ENCODE data around the gene RNGTT.
"Not testable (repeated sequence)": the region's sequence is repeated elsewhere in the genome, so short reads cannot be mapped to it uniquely, and the experiment has no call there.

Gene RNGTT

DNA sequence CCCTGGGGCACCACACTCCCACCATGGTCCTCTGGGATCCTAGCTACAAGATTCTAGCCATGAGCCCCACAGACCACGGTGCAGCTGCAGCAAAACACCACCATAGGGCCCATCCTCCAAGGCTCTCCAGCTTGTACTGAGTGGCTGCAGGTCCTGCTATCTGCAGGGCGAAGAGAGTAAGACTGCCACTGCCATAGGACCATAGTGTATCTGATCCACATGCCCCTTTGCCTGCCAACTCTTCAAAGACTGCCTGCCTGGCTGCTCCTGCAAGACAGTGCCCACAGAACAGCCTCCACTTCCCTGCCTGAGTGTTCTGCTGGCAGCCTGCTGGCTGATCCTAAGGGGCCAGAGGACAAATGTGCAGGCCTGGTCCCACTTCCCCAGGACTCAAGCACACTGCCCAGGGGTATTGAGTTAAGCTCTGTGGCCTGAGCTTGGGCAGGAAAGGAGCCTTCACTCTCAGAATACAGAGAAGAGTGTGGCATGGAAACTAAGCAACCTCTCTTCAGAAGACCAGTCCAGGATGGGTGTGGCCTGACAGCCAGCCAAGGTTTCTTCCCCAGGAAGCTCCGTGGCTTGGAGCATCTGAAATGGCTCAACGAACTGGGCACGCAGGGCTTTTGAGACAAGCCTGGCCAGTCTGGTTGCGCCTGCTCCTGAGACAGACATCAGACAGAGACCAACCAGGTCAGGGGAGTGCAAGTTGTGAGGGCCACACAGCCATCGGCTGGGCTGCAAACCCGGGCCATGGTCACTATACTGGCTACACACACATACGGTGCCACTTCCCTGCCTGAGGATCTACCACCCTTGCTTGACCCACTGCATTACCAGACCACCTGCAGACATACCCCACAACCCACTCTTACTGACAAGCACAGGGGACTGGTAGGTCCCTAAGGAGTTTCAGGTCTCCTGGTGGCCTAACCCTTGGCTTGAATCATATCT is 54.5 kb downstream of the RNGTT start:
- no peak for DNase-seq

GRCh38 chr6:88907148-88907547 is 56.3 kb downstream of the RNGTT start:
- DNase-seq: not testable (repeated sequence)

DNA sequence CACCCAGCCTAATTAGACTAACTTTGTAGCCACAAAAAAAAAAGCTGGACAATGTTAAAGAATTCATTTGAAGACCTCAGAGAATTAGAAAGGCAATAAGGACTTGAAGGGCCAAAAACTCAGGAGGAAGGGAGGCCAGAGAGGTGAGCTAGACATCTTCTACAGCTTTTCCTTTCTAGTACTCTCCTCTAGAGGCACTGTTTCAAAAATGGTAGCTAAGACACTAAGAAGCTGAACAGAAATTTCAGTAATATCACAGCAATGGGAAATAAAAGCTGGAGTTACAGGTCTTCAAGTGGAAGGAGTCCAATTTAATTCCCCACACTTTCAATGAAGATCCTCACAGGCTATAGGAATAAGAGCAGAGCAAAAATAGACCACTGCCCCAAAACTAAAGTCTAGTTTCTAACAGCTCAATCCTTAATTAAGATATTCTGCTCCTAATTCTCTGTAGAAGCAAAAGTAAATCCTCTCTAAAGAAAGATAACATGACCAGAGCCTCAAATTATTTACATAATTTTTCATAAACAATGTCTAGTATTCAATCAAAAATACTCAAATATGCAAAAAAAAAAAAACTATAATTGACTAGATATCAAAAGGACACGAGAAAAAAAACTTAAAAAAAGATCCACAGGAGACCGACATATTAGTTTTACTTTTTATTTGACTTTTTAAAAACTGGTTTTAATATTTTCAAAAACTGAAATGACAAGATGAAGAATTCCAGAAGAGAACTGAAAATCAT is 63.7 kb downstream of the RNGTT start:
- DNase-seq: no peak

DNA sequence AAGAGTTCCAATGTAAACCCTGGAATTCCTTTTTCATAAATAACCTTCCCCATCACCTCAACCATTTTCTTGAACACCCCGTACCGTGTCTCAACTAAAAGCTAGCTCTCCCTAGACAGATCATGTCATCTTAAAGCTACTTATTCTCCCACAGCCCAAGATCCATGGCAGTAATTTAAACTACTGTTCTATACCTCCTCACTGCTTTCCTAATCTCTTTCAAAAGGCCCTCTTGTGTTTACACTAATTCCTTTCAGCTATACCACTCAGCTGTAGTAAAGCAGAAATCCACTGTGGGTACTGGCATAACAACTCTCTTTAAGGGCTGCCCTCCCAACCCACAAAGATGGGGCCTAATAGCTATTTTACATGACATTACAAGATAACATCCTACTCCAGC is 67.5 kb downstream of the RNGTT start:
- no peak for DNase-seq

GRCh38 chr6:88890860-88891845 is 72.3 kb downstream of the RNGTT start:
- DNase-seq: no peak

- no peak for DNase-seq
Measured at GRCh38 chr6:88890394-88890793, 73.0 kb downstream of the RNGTT start.

GRCh38 chr6:88884361-88884760 is 79.1 kb downstream of the RNGTT start:
- no peak for DNase-seq

GRCh38 chr6:88882536-88882935 is 80.9 kb downstream of the RNGTT start:
- DNase-seq: no peak

DNA sequence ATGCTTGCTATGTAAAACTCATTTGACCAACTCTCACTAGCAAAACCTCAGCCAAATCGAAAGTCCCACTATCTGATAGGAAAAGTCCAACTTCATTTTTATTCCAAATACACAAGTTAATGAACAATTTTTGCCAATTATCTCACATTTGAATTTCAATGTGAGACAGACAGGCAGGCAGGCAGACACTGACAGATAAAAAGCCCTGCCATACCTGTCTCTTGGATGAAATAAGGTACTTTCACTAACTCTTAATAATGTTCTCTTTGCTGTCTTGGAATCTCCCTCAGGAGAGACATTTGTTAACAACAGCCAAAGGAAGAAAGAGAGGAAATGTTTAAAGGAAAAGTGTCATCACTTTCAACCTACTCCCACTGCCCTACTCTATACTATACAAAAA is 82.0 kb downstream of the RNGTT start:
- DNase-seq: no peak

DNA sequence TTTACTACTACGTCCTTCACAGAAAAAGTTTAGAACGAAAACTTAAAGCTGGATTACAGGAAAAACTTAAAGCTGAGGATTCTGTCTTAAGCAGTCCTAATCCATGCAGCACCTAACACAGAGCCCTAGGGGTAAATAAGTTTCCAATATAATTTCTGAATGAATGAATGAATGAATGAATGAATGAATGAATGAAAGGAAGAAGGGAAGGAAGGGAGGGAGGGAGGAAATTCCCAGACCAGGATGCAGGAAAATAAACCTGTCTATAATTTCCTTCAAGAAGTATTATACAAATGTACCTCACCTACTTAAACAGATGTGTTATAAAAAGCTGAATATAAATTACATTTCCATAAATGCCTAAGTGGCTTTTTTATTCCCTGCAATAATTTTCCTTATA is 83.4 kb downstream of the RNGTT start:
- no peak for DNase-seq

- no peak for DNase-seq
Measured at GRCh38 chr6:88877893-88878292, 85.5 kb downstream of the RNGTT start.

DNA sequence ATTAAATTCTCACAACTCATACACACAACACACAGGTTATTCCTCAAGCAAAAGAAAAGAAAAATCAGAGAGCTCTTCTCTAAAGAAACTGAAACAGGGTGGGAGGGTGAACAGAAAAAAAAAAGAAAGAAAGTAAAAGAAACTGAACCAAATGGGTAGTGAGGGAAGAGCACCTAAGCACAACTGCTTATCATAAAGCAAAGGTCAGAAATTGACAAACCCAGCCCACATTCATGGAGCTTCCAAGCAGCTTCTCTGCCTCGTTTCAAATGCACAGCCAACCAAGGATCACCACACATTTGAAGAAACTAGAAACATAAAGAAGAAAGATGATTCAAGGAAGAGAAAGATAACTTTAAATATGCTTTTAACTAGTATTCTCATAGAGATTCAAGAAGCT is 90.5 kb downstream of the RNGTT start:
- no peak for DNase-seq

DNA sequence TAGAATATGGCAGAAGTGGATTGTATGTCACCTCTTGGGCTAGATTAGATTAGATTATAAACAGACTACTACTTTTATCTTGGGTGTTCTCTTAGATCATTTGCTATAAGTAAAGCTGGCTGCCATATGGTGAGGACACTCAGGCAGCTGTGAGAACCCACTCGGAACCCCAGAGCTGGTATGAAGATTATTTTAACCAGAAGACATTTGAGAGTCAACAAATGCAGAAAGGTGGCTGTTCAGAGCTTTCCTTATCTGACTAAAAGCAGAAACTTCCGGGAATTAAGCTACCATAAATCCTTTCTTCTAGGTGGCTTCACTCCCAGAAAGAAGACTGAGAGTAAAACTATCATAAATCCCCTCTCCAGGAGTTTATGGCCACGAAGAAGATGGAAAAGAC is 91.9 kb downstream of the RNGTT start:
- no peak for DNase-seq

- peak; percentile 11 for DNase-seq
Measured at GRCh38 chr6:88870717-88871330, 92.6 kb downstream of the RNGTT start.

DNA sequence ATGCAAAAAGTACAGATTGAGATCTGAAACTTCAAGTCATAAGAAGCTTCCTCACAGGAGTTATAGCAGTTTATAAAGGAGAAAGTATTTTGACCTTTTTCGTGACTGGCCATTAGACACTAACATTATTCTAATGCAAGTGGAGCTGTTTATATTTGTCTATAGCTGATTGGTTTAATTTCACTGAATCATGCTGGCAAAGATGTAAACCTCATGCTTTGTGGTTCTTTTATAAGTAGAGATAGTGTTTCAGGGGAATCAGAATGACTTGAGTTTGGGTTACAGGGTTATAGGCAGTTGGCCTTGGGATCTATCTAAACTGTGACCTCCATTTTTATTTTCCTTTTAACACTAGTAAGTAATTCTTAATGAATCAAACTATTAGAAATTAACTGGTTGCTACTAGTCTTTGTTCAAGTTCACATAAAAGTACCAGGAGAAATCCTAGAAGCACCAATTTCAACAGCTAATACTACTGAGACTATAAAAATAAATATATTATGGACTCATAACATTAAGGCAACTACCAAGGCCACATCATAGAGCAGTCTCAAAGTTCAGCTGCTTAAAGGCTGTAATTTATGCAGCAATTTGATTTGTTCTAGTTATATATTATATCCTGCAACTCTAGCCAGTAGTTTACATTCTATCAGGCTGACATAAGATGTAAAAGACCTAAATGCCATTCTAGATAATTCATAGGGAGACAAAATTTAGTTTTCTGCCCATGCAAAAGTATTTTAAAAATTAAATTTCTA is 94.0 kb downstream of the RNGTT start:
- no peak for DNase-seq

GRCh38 chr6:88867841-88868731 is 95.3 kb downstream of the RNGTT start:
- DNase-seq: no peak

- no peak for DNase-seq
Measured at GRCh38 chr6:88866856-88867255, 96.6 kb downstream of the RNGTT start.

DNA sequence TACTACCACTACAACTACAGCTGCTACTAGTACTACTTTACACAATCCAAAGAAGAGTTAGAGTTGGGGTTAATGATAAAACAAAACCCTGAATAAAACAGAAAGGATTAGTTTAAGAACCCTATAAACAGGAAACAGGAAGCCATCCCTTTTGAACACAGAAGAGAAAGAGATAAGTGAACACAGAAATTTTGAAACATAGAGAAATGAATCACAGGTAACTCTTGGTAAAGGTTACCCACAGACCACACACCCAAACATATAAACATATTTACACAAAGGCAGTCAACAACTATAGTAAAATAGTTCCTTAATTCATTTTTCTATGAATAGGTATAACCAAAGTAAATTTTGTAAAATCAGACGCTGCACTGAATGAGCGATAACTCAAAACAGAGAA is 98.1 kb downstream of the RNGTT start:
- DNase-seq: no peak

GRCh38 chr6:88864359-88865054 is 98.9 kb downstream of the RNGTT start:
- DNase-seq: no peak

GRCh38 chr6:88860310-88860709 is 103.1 kb downstream of the RNGTT start:
- no peak for DNase-seq

All from NCI-H748 treated with DMSO at 0.1 percent for 48 hours (cell line).